ENCODE measurements around the gene CELSR1.

Gene CELSR1

DNA sequence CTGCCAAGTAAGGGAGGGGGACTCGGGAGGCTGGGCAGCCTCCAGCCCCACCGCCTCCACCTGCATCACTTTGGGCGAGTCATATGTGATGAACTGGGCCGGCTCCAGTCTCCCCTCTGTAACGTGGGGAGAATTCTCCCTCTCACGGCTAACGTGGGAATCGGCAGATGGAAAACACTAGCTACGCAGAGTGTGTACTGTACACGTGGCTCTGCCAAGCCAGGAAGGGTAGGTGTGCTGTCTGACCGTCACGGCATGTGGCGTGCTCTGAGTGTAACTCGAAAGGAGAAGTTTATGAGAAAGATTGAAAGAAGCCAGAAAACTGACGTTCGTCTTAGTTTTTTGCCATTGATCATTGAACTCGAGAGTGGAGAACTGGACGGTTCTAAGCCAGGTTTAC, 188.2 kb downstream of the CELSR1 start:
- TF ChIP-seq, protein P1, sequence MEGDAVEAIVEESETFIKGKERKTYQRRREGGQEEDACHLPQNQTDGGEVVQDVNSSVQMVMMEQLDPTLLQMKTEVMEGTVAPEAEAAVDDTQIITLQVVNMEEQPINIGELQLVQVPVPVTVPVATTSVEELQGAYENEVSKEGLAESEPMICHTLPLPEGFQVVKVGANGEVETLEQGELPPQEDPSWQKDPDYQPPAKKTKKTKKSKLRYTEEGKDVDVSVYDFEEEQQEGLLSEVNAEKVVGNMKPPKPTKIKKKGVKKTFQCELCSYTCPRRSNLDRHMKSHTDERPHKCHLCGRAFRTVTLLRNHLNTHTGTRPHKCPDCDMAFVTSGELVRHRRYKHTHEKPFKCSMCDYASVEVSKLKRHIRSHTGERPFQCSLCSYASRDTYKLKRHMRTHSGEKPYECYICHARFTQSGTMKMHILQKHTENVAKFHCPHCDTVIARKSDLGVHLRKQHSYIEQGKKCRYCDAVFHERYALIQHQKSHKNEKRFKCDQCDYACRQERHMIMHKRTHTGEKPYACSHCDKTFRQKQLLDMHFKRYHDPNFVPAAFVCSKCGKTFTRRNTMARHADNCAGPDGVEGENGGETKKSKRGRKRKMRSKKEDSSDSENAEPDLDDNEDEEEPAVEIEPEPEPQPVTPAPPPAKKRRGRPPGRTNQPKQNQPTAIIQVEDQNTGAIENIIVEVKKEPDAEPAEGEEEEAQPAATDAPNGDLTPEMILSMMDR (IDR thresholded peaks at IDR 0.05): no peak
- Histone ChIP-seq H3K4me1 (ENCODE audit: control insufficient read depth in 1 of 2, insufficient read depth in 1 of 2, low read depth in 1 of 2, low read length in 1 of 2) (no peaks in the 10 kb centered on the region), H3K27me3 (no peaks in the 10 kb centered on the region), H3K4me3 (ENCODE audit: low read depth in 1 of 2, low read length in 1 of 2) (no peak overlapping the region), H3K36me3 (peaks cover 96% of the 10 kb centered on the region), H3K9me3 (no peaks in the 10 kb centered on the region), H3K27ac (no peak overlapping the region)

DNA sequence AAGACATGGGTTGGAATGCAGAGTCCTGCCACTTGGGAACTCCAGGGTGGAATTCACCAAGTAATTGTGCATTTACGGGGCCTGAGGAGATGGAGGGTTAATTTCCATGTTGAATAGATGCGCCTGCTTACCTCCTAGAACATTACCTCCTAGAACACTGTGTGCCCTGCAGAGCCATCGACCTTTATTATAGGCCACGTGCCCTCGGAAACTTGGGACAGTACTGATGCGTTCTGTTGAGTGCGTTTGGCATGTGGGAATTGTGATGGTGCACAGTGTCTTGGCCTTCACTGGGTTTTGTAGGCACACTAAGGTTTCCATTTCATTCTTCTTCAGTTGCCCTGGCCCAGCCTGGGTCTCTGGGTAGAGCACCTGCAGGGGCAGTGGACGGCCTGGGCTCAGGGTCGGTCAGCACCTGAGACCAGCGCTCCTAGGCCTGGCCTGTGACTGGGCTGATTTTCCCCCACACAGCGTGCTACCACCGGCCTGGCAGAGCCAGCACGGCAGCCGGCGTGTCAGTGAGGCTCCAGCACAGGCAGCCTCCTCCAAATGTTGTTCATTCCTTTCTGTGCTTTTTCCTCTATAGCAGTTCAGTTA, 189.2 kb downstream of the CELSR1 start:
- no peak overlapping the region for H3K4me3 ChIP-seq (ENCODE audit: low read depth in 1 of 2, low read length in 1 of 2)
- no peak overlapping the region for H3K27ac ChIP-seq
- TF ChIP-seq, protein P1 (IDR thresholded peaks at IDR 0.05): no peak
- peaks cover 95% of the 10 kb centered on the region for H3K36me3 ChIP-seq
- H3K4me1 ChIP-seq (ENCODE audit: control insufficient read depth in 1 of 2, insufficient read depth in 1 of 2, low read depth in 1 of 2, low read length in 1 of 2): no peaks in the 10 kb centered on the region
- H3K27me3 ChIP-seq: no peaks in the 10 kb centered on the region
- no peaks in the 10 kb centered on the region for H3K9me3 ChIP-seq

DNA sequence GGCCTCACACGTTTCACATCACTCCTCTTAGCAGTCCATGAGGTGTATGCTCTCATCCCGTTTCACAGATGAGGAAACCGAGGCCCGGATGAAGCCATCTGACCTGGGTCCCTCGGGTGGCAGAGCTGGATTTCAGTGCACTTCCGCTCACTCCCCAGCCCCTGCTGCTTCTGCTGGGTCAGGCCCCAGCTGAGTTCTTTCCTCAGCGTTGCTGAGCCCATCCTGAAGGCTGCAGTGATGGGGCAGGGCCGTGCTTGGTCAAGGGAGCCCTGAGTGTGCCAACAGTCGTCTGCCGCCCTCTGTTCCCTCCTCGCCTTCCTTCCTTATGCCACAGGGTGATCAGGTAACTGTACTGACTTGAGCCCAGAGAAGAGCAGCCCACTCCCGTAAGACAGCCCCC, 189.8 kb downstream of the CELSR1 start:
- Histone ChIP-seq H3K27ac (no peak overlapping the region), H3K36me3 (peaks cover 93% of the 10 kb centered on the region), H3K4me3 (ENCODE audit: low read depth in 1 of 2, low read length in 1 of 2) (no peak overlapping the region), H3K9me3 (no peaks in the 10 kb centered on the region), H3K27me3 (no peaks in the 10 kb centered on the region), H3K4me1 (ENCODE audit: control insufficient read depth in 1 of 2, insufficient read depth in 1 of 2, low read depth in 1 of 2, low read length in 1 of 2) (no peaks in the 10 kb centered on the region)
- TF ChIP-seq, protein P1 (IDR thresholded peaks at IDR 0.05): no peak

DNA sequence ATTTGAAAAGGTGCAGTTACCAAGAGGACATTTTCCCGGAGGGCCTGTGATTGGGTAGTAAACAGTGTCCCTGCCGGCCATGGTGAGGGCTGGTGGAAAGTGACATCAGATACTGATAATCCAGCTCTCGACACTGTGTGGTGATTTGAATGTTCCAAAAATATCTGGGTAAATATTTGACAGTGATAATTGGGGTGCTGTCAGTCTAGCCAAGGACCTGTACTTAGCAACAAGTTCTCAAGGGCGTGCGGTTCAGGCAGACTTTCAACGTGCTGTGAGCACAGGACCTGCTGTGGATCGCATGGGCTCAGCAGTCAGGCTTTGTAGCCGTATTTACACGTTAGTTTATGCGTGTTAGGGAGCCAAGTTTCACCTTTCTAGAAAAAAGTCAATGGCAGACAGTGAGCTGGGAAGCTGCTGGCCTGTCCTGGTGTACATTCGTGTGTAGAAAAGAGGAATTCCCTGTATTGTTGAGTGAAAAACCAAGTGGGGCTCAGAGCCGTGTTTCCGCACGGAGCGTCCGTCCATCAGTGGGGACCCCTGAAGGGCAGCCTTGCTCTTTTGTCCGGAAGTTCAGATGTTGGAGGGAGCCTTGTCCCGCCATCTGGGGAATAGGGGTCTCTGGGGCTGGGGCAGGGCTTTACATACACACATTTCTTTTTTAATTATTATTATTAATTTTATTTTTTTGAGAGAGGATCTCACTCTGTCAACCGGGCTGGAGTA, 190.6 kb downstream of the CELSR1 start:
- Histone ChIP-seq H3K27me3 (no peaks in the 10 kb centered on the region), H3K4me1 (ENCODE audit: control insufficient read depth in 1 of 2, insufficient read depth in 1 of 2, low read depth in 1 of 2, low read length in 1 of 2) (no peaks in the 10 kb centered on the region), H3K9me3 (no peaks in the 10 kb centered on the region), H3K27ac (no peak overlapping the region), H3K4me3 (ENCODE audit: low read depth in 1 of 2, low read length in 1 of 2) (no peak overlapping the region), H3K36me3 (peaks cover 93% of the 10 kb centered on the region)
- TF ChIP-seq, protein P1 (IDR thresholded peaks at IDR 0.05): no peak

DNA sequence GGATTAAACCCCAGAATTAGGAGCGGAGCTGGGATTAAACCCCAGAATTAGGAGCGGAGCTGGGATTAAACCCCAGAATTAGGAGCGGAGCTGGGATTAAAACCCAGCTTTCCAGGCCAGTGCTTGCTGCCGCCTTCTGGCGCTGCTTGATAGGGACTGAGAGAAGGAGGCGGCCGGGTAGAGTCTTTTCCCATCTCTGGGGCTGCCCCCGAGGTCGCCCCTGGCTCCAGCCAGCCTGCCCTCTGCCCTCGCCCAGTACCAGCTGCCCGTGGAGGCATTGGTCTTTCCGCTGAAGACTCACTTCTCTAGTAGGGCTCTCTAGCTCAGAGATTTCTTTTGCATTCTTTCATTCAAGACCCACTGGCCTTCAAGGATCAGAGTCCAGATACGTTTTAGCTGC, 196.7 kb downstream of the CELSR1 start:
- H3K9me3 ChIP-seq: no peaks in the 10 kb centered on the region
- TF ChIP-seq, protein P1 (IDR thresholded peaks at IDR 0.05): no peak
- H3K4me1 ChIP-seq (ENCODE audit: control insufficient read depth in 1 of 2, insufficient read depth in 1 of 2, low read depth in 1 of 2, low read length in 1 of 2): peaks cover 9 to 11% of the 10 kb centered on the region in 2 experiments
- H3K4me3 ChIP-seq (ENCODE audit: low read depth in 1 of 2, low read length in 1 of 2): no peak overlapping the region
- no peak overlapping the region for H3K27ac ChIP-seq
- no peaks in the 10 kb centered on the region for H3K27me3 ChIP-seq
- H3K36me3 ChIP-seq: peaks cover 72% of the 10 kb centered on the region
